HepG2 (cell line): Measurements from ENCODE around the gene PIAS3. TPM values are rescaled to one million over a fixed set of nuclear protein-coding genes. Genes with fewer than 3 reads are reported as not detected.

Experiments used
- SALL1 ChIP-seq: sonication (generic); formaldehyde crosslinking; IDR thresholded peaks from 2 replicates; pipeline ENCODE4 v1.8.0; 2022; ENCODE audit warnings: mild to moderate bottlenecking, missing genetic modification reagents
- SP1 ChIP-seq, 2 experiments: fragments of 450-650 bp in 1 of 2; sonication (generic) in 1 of 2; formaldehyde crosslinking in 1 of 2; IDR thresholded peaks; 2 replicates each; pipeline versions ENCODE4 v1.4.0 to v1.6.1; 2016 to 2020; ENCODE audit warnings: missing genetic modification reagents in 1 of 2
- TFDP1 ChIP-seq: IDR thresholded peaks from 2 replicates; pipeline ENCODE4 v1.6.1; 2016; ENCODE audit warnings: missing compliant biosample characterization, missing genetic modification reagents, borderline replicate concordance
- ZFP62 ChIP-seq: sonication (generic); formaldehyde crosslinking; IDR thresholded peaks from 2 replicates; pipeline ENCODE4 v1.4.0; 2020; ENCODE audit warnings: missing genetic modification reagents
- polyA plus RNA-seq, 8 experiments: library from polyadenylated mRNA; depleted of rRNA in 3 of 8; stranded (reverse) in 7 of 8; unstranded in 1 of 8; fragments of >200 nt; fragmentation: Illumina TruSeq in 4 of 8; extraction: Trizol in 4 of 8; gene quantifications; 2 replicates each; pipeline versions ENCODE4 v1.2.1 to v1.2.3, GENCODE V29; 2011 to 2016; ENCODE audit warnings: low read depth in 4 of 8, missing spikeins in 1 of 8, mixed read lengths in 1 of 8; ENCODE audit not compliant: insufficient read depth in 1 of 8
- total RNA-seq, 5 experiments: library from RNA; depleted of rRNA; stranded (reverse); fragments of >200 nt; fragmentation: Illumina TruSeq; extraction: Trizol; gene quantifications; 2 replicates each; pipeline ENCODE4 v1.2.3, GENCODE V29; 2016; ENCODE audit warnings: low read depth in 1 of 5
- TF ChIP-seq, protein P1 (sequence below): sonication (generic); formaldehyde crosslinking; IDR thresholded peaks from 2 replicates; pipeline ENCODE4 v1.4.0; 2020; ENCODE audit warnings: missing genetic modification reagents
- TF ChIP-seq, protein P2 (sequence below): sonication (generic); formaldehyde crosslinking; conservative IDR thresholded peaks from 2 replicates; pipeline ENCODE4 v1.8.0; 2022; ENCODE audit warnings: mild to moderate bottlenecking, moderate library complexity, missing genetic modification reagents

Gene PIAS3
- total and polyA plus RNA-seq, 2 of the 13 experiments (the other 11 are each of a cell fraction or from before 2014, with no cell fraction given): 3.7 to 8.0 TPM

GRCh38 chr1:145806408-145806807 is 52.5 kb downstream of the PIAS3 start (continued):
- TF ChIP-seq, protein P1, sequence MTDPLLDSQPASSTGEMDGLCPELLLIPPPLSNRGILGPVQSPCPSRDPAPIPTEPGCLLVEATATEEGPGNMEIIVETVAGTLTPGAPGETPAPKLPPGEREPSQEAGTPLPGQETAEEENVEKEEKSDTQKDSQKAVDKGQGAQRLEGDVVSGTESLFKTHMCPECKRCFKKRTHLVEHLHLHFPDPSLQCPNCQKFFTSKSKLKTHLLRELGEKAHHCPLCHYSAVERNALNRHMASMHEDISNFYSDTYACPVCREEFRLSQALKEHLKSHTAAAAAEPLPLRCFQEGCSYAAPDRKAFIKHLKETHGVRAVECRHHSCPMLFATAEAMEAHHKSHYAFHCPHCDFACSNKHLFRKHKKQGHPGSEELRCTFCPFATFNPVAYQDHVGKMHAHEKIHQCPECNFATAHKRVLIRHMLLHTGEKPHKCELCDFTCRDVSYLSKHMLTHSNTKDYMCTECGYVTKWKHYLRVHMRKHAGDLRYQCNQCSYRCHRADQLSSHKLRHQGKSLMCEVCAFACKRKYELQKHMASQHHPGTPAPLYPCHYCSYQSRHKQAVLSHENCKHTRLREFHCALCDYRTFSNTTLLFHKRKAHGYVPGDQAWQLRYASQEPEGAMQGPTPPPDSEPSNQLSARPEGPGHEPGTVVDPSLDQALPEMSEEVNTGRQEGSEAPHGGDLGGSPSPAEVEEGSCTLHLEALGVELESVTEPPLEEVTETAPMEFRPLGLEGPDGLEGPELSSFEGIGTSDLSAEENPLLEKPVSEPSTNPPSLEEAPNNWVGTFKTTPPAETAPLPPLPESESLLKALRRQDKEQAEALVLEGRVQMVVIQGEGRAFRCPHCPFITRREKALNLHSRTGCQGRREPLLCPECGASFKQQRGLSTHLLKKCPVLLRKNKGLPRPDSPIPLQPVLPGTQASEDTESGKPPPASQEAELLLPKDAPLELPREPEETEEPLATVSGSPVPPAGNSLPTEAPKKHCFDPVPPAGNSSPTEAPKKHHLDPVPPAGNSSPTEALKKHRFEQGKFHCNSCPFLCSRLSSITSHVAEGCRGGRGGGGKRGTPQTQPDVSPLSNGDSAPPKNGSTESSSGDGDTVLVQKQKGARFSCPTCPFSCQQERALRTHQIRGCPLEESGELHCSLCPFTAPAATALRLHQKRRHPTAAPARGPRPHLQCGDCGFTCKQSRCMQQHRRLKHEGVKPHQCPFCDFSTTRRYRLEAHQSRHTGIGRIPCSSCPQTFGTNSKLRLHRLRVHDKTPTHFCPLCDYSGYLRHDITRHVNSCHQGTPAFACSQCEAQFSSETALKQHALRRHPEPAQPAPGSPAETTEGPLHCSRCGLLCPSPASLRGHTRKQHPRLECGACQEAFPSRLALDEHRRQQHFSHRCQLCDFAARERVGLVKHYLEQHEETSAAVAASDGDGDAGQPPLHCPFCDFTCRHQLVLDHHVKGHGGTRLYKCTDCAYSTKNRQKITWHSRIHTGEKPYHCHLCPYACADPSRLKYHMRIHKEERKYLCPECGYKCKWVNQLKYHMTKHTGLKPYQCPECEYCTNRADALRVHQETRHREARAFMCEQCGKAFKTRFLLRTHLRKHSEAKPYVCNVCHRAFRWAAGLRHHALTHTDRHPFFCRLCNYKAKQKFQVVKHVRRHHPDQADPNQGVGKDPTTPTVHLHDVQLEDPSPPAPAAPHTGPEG (CRISPR knock-in tag): no peak
- TF ChIP-seq, protein P2, sequence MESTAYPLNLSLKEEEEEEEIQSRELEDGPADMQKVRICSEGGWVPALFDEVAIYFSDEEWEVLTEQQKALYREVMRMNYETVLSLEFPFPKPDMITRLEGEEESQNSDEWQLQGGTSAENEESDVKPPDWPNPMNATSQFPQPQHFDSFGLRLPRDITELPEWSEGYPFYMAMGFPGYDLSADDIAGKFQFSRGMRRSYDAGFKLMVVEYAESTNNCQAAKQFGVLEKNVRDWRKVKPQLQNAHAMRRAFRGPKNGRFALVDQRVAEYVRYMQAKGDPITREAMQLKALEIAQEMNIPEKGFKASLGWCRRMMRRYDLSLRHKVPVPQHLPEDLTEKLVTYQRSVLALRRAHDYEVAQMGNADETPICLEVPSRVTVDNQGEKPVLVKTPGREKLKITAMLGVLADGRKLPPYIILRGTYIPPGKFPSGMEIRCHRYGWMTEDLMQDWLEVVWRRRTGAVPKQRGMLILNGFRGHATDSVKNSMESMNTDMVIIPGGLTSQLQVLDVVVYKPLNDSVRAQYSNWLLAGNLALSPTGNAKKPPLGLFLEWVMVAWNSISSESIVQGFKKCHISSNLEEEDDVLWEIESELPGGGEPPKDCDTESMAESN (CRISPR knock-in tag): no peak
- TF ChIP-seq SALL1 (CRISPR knock-in tag): no peak
- no peak for TF ChIP-seq SP1 (IDR thresholded peaks at IDR 0.05)
- no peak for TF ChIP-seq SP1 (CRISPR knock-in tag; IDR thresholded peaks at IDR 0.05)
- TF ChIP-seq TFDP1 (CRISPR knock-in tag): no peak
- no peak for TF ChIP-seq ZFP62
- TF ChIP-seq, all 625 proteins: peak for 0
